LoVo (cell line): ENCODE measurements around the gene EFNA3.

ENCODE experiments used
- DNase-seq: peaks from one replicate; pipeline ENCODE4 v3.0.0-alpha.2; 2016; ENCODE audit warnings: low spot score

EFNA3 gene

GRCh38 chr1:155133799-155134281 is 55.2 kb downstream of the EFNA3 start:
- DNase-seq = no peak

GRCh38 chr1:155134322-155134721 is 55.7 kb downstream of the EFNA3 start:
- DNase-seq = no peak

- DNase-seq = peak; percentile 96
Measured at GRCh38 chr1:155134880-155135414, 56.3 kb downstream of the EFNA3 start.

GRCh38 chr1:155135415-155136028 is 56.9 kb downstream of the EFNA3 start, which contains the start of gene SLC50A1:
Gene SLC50A1, plus strand, starts transcription at chr1:155135852. Its CDS starts 60 bp downstream, at chr1:155135912.
- DNase-seq = peak; percentile 95

- DNase-seq = no peak
Measured at GRCh38 chr1:155136748-155137147, 58.1 kb downstream of the EFNA3 start.
